GM21529 (cell line): ENCODE results near the gene NLN.
"Not testable (repeated sequence)": the region's sequence is repeated elsewhere in the genome, so short reads cannot be mapped to it uniquely, and the experiment has no call there.

ENCODE experiments used
- ATAC-seq: cut with Tn5 transposase; IDR thresholded peaks from one replicate; pipeline ENCODE4 v1.9.1; 2021; ENCODE audit not compliant: unreplicated experiment

NLN gene

GRCh38 chr5:65721720-65722574 is at the start of gene NLN, which contains the start of gene SGTB:
Gene NLN (plus strand): TSS chr5:65722205. CDS start chr5:65722374, 169 bp downstream.
Gene SGTB (minus strand): TSS chr5:65722109. CDS start chr5:65720807, 1,302 bp downstream.
- ATAC-seq = peak; percentile 90

GRCh38 chr5:65672796-65673195 is 49.2 kb upstream of the NLN start:
- no peak for ATAC-seq

DNA sequence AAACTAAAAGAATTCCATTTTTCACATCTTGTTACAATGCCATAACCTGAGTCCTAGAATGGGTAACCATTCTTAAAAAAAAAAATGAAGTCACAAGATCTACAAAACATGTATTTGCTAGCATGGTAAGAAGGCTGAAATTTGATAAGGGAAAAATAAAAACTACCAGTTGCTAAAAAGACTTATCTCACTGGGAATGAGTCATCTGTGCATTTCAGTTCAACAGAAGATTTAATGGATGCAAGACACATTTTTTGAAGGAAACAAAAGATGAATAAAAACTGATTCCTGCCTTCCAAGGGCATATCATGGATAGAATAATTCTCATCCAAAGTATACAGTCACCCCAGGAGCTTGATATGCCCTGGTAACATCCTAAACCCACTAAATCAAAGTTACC is 47.3 kb upstream of the NLN start:
- ATAC-seq = no peak

- not testable (repeated sequence) for ATAC-seq
Measured at GRCh38 chr5:65676056-65676455, 45.9 kb upstream of the NLN start.

DNA sequence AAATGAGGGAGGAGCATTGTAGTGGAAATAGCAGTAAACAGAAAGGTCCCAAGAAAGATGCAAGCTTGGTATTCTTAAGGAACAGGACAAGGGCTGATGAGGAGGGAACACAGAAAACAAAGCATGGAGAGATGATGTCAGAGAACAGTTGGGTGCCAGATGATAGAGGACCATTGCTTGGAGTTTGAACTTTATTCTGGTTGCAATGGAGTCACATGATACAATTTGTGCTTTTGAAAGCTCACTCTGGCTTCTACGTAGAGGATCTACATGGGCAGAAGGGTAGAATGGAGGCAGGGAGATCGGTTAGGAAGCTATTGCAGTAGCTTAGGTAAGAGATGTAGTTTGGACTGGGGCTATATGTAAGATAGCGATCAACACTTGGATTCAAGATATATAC is 39.9 kb upstream of the NLN start:
- ATAC-seq = no peak

DNA sequence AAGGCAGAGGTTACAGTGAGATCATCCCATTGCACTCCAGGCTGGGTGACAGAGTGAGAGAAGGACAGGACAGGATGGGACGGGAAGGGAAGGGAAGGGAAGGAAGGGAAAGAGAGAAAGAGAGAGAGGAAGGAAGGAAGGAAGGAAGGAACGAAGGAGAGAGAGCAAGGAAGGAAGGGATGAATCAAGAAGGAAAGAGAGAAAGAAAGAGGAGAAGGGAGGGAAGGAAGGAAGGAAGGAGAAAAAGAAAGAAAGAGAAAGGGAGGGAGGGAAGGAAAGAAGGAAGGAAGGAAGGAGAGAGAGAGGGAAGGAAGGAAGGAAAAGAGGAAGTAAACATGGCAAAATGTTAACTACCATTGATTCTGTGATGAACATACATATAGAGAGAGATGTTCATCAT is 28.9 kb upstream of the NLN start:
- no peak for ATAC-seq

- no peak for ATAC-seq
Measured at GRCh38 chr5:65695162-65695755, 26.7 kb upstream of the NLN start.

DNA sequence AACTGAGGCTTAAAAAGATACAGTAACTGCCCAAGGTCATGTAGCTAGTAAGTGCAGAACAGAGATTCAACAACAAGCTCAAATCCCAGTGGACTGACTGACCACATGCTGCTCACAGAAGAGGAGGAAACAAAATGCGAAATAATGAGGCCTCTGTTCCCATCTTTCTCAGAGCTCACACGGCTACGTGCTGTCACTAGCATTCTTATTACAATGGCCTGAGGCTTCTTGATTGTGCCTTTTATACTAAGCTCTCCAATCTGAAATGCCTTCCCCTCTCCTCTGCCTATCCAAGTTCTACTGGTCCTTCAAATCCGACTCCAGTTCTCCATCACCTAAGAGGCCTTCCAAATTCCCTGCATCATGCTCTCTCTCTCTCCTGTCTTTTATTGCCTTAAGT is 26.1 kb upstream of the NLN start:
- no peak for ATAC-seq

GRCh38 chr5:65696892-65697291 is 25.1 kb upstream of the NLN start:
- ATAC-seq = no peak

- peak; percentile 49 for ATAC-seq
Measured at GRCh38 chr5:65699338-65699737, 22.7 kb upstream of the NLN start.

- ATAC-seq = no peak
Measured at GRCh38 chr5:65702036-65702435, 20.0 kb upstream of the NLN start.

GRCh38 chr5:65704621-65705239 is 17.3 kb upstream of the NLN start:
- ATAC-seq = no peak

DNA sequence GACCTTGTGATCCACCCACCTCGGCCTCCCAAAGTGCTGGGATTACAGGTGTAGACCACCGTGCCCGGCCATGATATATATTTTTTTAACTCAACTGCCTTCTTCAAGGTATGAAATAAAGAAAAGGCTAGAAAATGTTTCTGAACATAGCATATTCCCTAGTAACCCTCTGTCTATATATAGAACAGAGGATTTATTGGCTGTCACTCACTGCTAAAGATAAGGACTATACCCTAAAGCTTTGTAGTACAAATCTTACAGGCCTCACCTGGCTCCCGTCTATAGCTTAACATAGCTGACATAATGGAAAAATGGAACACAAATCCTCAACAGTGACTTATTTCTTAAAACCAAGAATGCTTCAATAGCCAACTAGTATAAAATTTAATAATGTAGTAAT is 14.3 kb upstream of the NLN start:
- no peak for ATAC-seq

GRCh38 chr5:65708145-65708544 is 13.9 kb upstream of the NLN start:
- no peak for ATAC-seq

DNA sequence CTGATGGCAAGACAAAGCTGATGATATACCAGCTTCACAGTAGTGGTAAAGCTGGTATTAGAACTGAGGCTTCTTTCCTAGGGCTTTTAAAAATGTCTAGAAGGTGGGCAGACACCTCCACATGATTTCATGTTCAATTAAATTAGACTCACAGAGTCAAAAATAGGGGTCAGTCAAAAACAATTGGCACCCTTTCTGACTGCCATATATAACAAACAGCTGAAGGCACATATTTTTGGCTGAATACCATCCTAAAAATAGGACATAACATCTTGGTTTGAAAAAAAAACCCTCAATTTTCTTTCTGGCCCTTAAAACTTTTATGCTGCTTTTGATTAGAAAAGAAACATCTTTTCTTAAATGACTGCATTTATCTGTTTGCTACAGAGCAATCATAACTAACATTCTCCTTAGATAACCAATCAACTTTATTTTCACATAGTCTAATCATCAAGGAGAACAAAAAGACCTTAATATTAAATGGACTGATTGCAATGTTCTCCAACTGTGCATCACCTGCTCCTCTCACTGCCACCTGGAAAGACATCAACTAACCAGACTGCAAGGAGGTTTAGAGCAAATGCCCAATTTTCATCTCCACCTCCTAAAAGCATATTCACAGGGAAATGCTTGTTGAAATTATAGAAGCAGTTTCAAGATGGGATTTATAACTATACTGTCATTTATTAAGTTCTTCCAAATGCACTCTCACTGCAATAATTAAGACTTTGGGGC is 3.3 kb upstream of the NLN start:
- ATAC-seq = no peak

DNA sequence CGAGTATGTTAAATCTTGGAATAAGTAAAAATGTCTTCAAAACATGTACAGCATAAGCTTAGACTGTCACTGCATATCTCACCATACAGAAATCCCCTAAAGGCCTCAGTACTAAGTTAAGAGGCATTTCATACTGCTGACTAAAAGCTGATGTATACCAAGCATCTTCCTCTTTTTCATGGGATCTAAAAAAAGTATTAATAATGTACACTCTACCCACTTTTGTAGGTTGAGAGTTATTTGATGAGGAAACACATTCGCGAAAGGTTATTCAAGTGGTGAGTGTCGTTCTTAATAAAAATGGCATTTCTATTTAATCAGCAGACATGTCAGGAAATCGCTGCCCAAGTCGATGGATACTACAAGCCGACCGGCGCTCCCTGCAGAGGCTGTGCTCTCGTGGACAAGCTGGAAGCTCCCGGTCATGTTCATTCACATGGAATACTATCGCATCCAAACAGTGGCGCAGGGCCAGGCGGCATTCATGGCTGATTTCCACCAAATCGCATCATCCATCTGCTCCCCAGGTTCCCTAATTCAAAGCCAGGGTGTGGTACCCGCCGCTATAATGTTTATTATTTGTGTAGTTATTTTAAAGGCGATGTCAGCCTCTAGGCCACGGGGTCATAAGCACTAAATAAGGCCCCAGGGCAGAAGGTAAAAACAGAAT is 820 bp upstream of the NLN start:
- peak; percentile 18 for ATAC-seq

DNA sequence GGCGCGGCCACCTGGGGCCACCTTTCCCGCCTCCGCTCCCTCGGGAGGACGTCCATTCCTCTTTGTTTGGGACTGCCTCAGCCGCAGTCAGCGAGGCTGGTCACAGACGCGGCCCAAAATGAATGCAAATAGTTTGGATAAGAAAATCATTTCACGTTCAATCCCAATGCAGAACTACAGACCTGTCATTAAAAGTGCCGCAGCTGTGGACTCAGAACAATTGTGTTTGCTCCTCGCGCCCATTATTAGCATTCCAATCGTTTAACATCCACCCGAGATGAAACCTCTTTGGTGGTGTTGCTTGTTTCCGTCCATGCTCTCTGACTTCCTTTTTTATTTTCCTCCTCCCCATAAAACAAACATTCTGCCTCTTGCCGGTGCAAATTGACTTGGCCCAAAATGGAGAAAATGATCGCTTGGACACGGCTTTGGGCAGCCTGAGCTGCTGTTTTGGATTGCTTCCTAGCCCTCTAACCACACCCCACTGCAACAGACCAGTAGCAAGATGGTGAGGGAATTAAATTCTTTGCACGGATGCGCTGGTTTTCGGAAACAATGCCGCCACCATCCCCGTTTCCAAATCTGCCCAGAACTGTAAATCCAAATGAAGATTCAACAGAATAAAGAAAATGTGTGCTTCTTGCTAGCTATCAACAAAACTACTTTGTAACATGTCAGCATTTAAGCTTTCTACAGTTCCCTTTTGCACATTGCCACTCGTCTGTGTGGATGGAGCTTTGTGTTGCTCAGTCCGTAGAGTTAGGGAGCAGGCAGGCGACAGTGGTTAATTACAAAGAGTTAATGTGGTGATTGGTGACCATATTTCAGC is 784 bp downstream of the NLN start:
- ATAC-seq = peak; percentile 7

DNA sequence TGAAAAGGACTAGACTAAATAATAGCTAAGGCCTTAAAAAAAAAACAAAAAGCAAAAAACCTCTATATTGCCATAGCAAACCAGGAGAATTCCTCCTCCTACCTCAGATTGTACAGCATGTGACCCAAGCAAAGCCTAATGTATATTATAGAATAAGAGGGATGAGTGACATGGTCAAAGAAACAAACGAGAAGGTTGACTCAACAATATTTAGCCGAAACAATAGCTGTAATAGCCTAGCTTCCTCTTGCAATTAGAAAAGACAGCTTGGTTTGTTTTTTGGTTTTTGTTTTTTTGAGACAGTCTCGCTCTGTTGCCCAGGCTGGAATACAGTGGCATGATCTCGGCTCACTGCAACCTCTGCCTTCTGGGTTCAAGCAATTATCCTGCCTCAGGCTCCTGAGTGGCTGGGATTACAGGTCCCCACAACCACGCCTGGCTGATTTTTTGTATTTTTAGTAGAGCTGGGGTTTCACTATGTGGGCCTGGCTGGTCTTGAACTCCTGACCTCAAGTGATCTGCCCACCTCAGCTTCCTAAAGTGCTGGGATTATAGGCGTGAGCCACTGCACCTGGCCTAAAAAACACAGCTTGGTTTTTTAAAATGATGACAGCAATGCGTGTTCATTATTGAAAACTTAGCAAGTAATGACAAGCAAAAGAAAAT is 5.6 kb downstream of the NLN start:
- ATAC-seq = no peak

DNA sequence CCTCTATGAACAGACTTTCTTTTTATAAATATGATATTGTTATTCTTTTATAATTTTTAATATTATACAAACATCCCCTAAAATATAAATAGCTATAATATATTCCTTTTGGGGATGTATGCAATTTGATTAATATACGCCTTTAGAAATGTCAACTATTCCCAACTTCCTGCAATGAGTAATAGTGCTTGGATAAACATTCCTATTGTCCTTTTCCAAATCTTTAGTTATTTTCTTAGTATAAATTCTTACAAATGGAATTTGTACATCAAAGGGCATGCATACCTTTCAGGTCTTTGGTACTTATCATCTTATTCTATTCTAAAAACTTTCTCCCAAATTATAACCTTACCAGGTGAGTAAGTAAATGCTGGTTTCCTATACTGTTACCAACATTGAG is 6.2 kb downstream of the NLN start:
- no peak for ATAC-seq
